GM12878 (cell line): Measurements from ENCODE around the gene TLCD3B. TPM values are rescaled to one million over a fixed set of nuclear protein-coding genes. Genes with fewer than 3 reads are reported as not detected.

Source experiments
- ATAC-seq: fragments of 200-7000 bp; cut with Tn5 transposase; 3 replicates; pipeline ENCODE4 v1.9.1; 2020; ENCODE audit warnings: mild to moderate bottlenecking, moderate library complexity
- BruUV-seq: library from RNA; stranded (reverse); fragments of 400-500 nt; replicated peaks from 2 replicates; lab custom pipeline; 2021; lab: Mats Ljungman, UMichigan
- CTCF ChIA-PET: fragments of 300-600 bp; sonication (Branson Sonifier 250); formaldehyde crosslinking; extraction: SDS; loops from one replicate; lab custom pipeline; 2021; ENCODE audit warnings: inconsistent platforms; lab: Yijun Ruan, JAX
- POLR2A ChIA-PET: fragments of 350-600 bp; formaldehyde crosslinking; extraction: SDS; loops from one replicate; lab custom pipeline; 2021; ENCODE audit warnings: inconsistent platforms; lab: Charles Lee
- RAD21 ChIA-PET: fragments of 300-600 bp; sonication (Branson Sonifier 250); formaldehyde crosslinking; loops from one replicate; lab custom pipeline; 2023; ENCODE audit warnings: antibody characterized with exemption; ENCODE audit not compliant: unreplicated experiment; lab: Charles Lee
- SMC1A ChIA-PET: fragments of 300-600 bp; sonication (Branson Sonifier 250); formaldehyde crosslinking; loops from one replicate; lab custom pipeline; 2023; ENCODE audit not compliant: unreplicated experiment, uncharacterized antibody; lab: Charles Lee
- DNase-seq: peaks from one replicate; pipeline ENCODE4 v3.0.0-alpha.2; 2011; ENCODE audit warnings: low read depth, low spot score
- FAIRE-seq: peaks from 3 replicates; lab custom pipeline; 2011; peaks lifted over from hg19 to GRCh38; lab: Jason Lieb, UNC
- H2AFZ ChIP-seq: 2 replicates; pipeline ENCODE4 v1.6.0; 2011; ENCODE audit warnings: low read depth, low read length, control low read depth; ENCODE audit not compliant: control insufficient read depth
- H3K27ac ChIP-seq: 2 replicates; pipeline ENCODE4 v1.5.1; 2011; ENCODE audit warnings: control low read depth; ENCODE audit not compliant: control insufficient read depth, insufficient read depth
- H3K27me3 ChIP-seq, 2 experiments: replicated peaks in 1 of 2; 2 replicates each; pipeline versions ENCODE4 v1.6.0 to v1.6.1; 2011; ENCODE audit warnings: low read length in 1 of 2; ENCODE audit not compliant: control insufficient read depth in 2 of 2, insufficient read depth in 2 of 2
- H3K36me3 ChIP-seq, 2 experiments: 2 replicates each; pipeline ENCODE4 v1.5.1; 2011; ENCODE audit warnings: low read length in 1 of 2; ENCODE audit not compliant: control insufficient read depth in 2 of 2, insufficient read depth in 2 of 2
- H3K4me1 ChIP-seq: 2 replicates; pipeline ENCODE4 v1.6.1; 2011; ENCODE audit warnings: mild to moderate bottlenecking, low read length, moderate library complexity, mixed read lengths; ENCODE audit not compliant: control insufficient read depth, insufficient read depth
- H3K4me2 ChIP-seq: 2 replicates; pipeline ENCODE4 v1.6.0; 2011; ENCODE audit warnings: control low read depth; ENCODE audit not compliant: control insufficient read depth, insufficient read depth
- H3K4me3 ChIP-seq: fragments of 200-600 bp; sonication (generic); 2 replicates; pipeline ENCODE4 v1.5.1; 2016
- H3K79me2 ChIP-seq: 2 replicates; pipeline ENCODE4 v1.6.0; 2011; ENCODE audit warnings: low read length; ENCODE audit not compliant: control insufficient read depth, insufficient read depth
- H3K9ac ChIP-seq: 2 replicates; pipeline ENCODE4 v1.8.0; 2011; ENCODE audit warnings: low read length, control low read depth, mixed read lengths; ENCODE audit not compliant: control insufficient read depth, insufficient read depth
- H3K9me3 ChIP-seq: replicated peaks from 3 replicates; pipeline ENCODE4 v1.5.1; 2011; ENCODE audit warnings: mild to moderate bottlenecking, low read length; ENCODE audit not compliant: control insufficient read depth, insufficient read depth
- H4K20me1 ChIP-seq: 2 replicates; pipeline ENCODE4 v1.6.0; 2011; ENCODE audit not compliant: control insufficient read depth, insufficient read depth
- BRCA1 ChIP-seq: IDR thresholded peaks from 2 replicates; pipeline ENCODE4 v1.6.1; 2011; ENCODE audit warnings: low read depth, low read length, improper control_type of control experiment
- FOXM1 ChIP-seq: IDR thresholded peaks from 2 replicates; pipeline ENCODE4 v1.6.1; 2012; ENCODE audit warnings: low read depth, mild to moderate bottlenecking, inconsistent platforms, low read length, moderate library complexity
- IKZF2 ChIP-seq, 2 experiments: fragments of 450-650 bp; IDR thresholded peaks; 2 replicates each; pipeline ENCODE4 v1.6.1; 2017; ENCODE audit warnings: mild to moderate bottlenecking in 2 of 2, moderate library complexity in 2 of 2
- RELA ChIP-seq: fragments of 450-650 bp; IDR thresholded peaks from 2 replicates; pipeline ENCODE4 v1.8.0; 2014; ENCODE audit warnings: borderline replicate concordance; ENCODE audit not compliant: partially characterized antibody
- SIN3A ChIP-seq: IDR thresholded peaks from 2 replicates; pipeline ENCODE4 v1.6.1; 2012; ENCODE audit warnings: low read depth, low read length, improper control_type of control experiment
- YY1 ChIP-seq: IDR thresholded peaks from 2 replicates; pipeline ENCODE4 v1.6.1; 2011; ENCODE audit warnings: low read depth, mild to moderate bottlenecking, low read length
- ZNF207 ChIP-seq: fragments of 450-650 bp; IDR thresholded peaks from 2 replicates; pipeline ENCODE4 v1.6.1; 2014; ENCODE audit warnings: antibody characterized with exemption, mild to moderate bottlenecking, borderline replicate concordance
- WGBS: methylation state at CpG from one replicate; pipeline ENCODE4 v1.1.6; 2016; ENCODE audit warnings: low lambda C conversion rate; ENCODE audit not compliant: insufficient replicate concordance, insufficient coverage; ENCODE audit errors: missing lambda C conversion rate; 5-methylcytosine and 5-hydroxymethylcytosine counted together
- in situ Hi-C: fragments of 300-500 bp; cut with MboI; formaldehyde crosslinking; loops from 9 replicates; pipeline ENCODE4 v1.14.3; 2018; ENCODE audit warnings: mixed read lengths
- intact Hi-C: fragments of 100-400 bp; cut with micrococcal nuclease; formaldehyde crosslinking; loops from one replicate; pipeline ENCODE4 v1.14.2; 2022; ENCODE audit not compliant: unreplicated experiment
- polyA plus RNA-seq, 11 experiments: library from polyadenylated mRNA; depleted of rRNA in 4 of 11; unstranded in 6 of 11; stranded (reverse) in 5 of 11; fragments of >200 nt; fragmentation: Nextera tagmentation in 4 of 11; fragmentation: Illumina TruSeq in 1 of 11; extraction: Ambion mirVana in 4 of 11; extraction: Trizol in 1 of 11; gene quantifications; 1 replicate in 1 of 11; 2 replicates in 10 of 11; pipeline versions ENCODE4 v1.2.1 to v1.2.3, GENCODE V29; 2011 to 2016; ENCODE audit warnings: inconsistent platforms in 2 of 11, missing spikeins in 2 of 11, low read depth in 1 of 11
- total RNA-seq, 4 experiments: library from RNA; depleted of rRNA in 3 of 4; stranded (reverse); fragments of >200 nt in 3 of 4; fragmentation: Illumina TruSeq in 1 of 4; extraction: Trizol in 1 of 4; gene quantifications; 2 replicates each; pipeline versions ENCODE4 v1.2.1 to v1.2.3, GENCODE V29; 2013 to 2021
- TF ChIP-seq, protein P1 (sequence below): IDR thresholded peaks from 2 replicates; pipeline ENCODE4 v1.6.1; 2011; ENCODE audit warnings: mild to moderate bottlenecking, low read depth, low read length, moderate library complexity; ENCODE audit not compliant: insufficient replicate concordance
- TF ChIP-seq, protein P2 (sequence below): IDR thresholded peaks from 2 replicates; pipeline ENCODE4 v1.6.1; 2012; ENCODE audit warnings: improper control_type of control experiment, low read depth, low read length; ENCODE audit not compliant: insufficient replicate concordance

Gene TLCD3B
- total and polyA plus RNA-seq, 10 of the 15 experiments (the other 5 are each of a cell fraction or from before 2014, with no cell fraction given) = 0.05 to 0.51 (median 0.18) TPM; not detected in 4

DNA sequence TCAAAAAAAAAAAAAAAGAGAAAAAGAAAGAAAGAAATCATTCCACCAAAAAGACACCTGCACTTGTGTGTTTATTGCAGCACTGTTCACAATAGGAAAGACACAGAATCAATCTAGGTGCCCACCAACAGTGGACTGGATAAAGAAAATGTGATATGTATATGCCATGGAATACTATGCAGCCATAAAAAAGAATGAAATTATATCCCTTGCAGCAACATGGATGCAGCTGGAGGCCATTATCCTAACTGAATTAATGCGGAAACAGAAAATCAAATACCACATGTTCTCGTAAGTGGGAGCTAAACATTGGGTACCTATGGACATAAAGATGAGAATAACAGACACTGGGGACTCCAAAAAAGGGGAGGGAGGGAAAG lies 13.8 kb downstream of the TLCD3B start:
- Histone ChIP-seq H3K79me2 (no peaks in the 10 kb centered on the region), H4K20me1 (no peaks in the 10 kb centered on the region), H3K27ac (no peak overlapping the region), H3K4me1 (0 out of 2 replicates have a peak, but pooled peaks cover 2% of the 10 kb centered on the region), H3K36me3 (no peaks in the 10 kb centered on the region), H3K9ac (no peak overlapping the region), H3K27me3 (peaks cover under 1 to 2% of the 10 kb centered on the region in 2 experiments; a peak in 3 of 4 replicates), H2AFZ (no peak overlapping the region), H3K4me3 (no peak overlapping the region), H3K4me2 (no peak overlapping the region), H3K9me3 (no peaks in the 10 kb centered on the region)
- 55% methylated on average over 2 of the region's 2 CpGs for WGBS
- ChIA-PET RAD21 (no interaction called here), CTCF (interaction anchor here (0.8 to 3.0 kb wide), 4 partner anchors 12 to 168 kb away, joined by 3 to 12 read pairs (median 4); partner anchors contain the start of gene TLCD3B), SMC1A (no interaction called here), POLR2A (interaction anchor here (0.6 kb wide), 1 partner anchor 52 kb away, joined by 7 read pairs; no protein-coding TSS in a partner anchor)
- no TSS peak for BruUV-seq
- no peak for TF ChIP-seq YY1
- TF ChIP-seq, protein P1, sequence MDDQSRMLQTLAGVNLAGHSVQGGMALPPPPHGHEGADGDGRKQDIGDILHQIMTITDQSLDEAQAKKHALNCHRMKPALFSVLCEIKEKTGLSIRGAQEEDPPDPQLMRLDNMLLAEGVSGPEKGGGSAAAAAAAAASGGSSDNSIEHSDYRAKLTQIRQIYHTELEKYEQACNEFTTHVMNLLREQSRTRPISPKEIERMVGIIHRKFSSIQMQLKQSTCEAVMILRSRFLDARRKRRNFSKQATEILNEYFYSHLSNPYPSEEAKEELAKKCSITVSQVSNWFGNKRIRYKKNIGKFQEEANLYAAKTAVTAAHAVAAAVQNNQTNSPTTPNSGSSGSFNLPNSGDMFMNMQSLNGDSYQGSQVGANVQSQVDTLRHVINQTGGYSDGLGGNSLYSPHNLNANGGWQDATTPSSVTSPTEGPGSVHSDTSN = no peak
- no peak for TF ChIP-seq RELA
- TF ChIP-seq FOXM1 = no peak
- TF ChIP-seq BRCA1 = no peak
- no peak for TF ChIP-seq SIN3A
- TF ChIP-seq, protein P2, sequence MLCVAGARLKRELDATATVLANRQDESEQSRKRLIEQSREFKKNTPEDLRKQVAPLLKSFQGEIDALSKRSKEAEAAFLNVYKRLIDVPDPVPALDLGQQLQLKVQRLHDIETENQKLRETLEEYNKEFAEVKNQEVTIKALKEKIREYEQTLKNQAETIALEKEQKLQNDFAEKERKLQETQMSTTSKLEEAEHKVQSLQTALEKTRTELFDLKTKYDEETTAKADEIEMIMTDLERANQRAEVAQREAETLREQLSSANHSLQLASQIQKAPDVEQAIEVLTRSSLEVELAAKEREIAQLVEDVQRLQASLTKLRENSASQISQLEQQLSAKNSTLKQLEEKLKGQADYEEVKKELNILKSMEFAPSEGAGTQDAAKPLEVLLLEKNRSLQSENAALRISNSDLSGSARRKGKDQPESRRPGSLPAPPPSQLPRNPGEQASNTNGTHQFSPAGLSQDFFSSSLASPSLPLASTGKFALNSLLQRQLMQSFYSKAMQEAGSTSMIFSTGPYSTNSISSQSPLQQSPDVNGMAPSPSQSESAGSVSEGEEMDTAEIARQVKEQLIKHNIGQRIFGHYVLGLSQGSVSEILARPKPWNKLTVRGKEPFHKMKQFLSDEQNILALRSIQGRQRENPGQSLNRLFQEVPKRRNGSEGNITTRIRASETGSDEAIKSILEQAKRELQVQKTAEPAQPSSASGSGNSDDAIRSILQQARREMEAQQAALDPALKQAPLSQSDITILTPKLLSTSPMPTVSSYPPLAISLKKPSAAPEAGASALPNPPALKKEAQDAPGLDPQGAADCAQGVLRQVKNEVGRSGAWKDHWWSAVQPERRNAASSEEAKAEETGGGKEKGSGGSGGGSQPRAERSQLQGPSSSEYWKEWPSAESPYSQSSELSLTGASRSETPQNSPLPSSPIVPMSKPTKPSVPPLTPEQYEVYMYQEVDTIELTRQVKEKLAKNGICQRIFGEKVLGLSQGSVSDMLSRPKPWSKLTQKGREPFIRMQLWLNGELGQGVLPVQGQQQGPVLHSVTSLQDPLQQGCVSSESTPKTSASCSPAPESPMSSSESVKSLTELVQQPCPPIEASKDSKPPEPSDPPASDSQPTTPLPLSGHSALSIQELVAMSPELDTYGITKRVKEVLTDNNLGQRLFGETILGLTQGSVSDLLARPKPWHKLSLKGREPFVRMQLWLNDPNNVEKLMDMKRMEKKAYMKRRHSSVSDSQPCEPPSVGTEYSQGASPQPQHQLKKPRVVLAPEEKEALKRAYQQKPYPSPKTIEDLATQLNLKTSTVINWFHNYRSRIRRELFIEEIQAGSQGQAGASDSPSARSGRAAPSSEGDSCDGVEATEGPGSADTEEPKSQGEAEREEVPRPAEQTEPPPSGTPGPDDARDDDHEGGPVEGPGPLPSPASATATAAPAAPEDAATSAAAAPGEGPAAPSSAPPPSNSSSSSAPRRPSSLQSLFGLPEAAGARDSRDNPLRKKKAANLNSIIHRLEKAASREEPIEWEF = no peak
- TF ChIP-seq IKZF2 (IDR thresholded peaks at IDR 0.05) = no peak
- TF ChIP-seq ZNF207 = no peak
- no peak for FAIRE-seq
- intact Hi-C loops (no loop called here), in situ Hi-C loops (loop anchor here (25.0 kb wide), 1 partner anchor 905 kb away; no protein-coding TSS in a partner anchor)
- no peak for ATAC-seq
- no peak for DNase-seq
